ENCODE measurements around the gene GRM4.

Gene GRM4

GRCh38 chr6:34157236-34157830, 11.4 kb upstream of the GRM4 start:
- peak; percentile 34 for DNase-seq

GRCh38 chr6:34155471-34156300, 9.8 kb upstream of the GRM4 start:
- peak; percentile 42 for DNase-seq

- DNase-seq = peak; percentile 77
These were observed 9.0 kb upstream of the GRM4 start for GRCh38 chr6:34154668-34155447.

GRCh38 chr6:34152806-34153520, 7.1 kb upstream of the GRM4 start:
- DNase-seq = peak; percentile 39

- peak; percentile 40 for DNase-seq
These were observed 6.2 kb upstream of the GRM4 start for GRCh38 chr6:34152042-34152524.

- peak; percentile 67 for DNase-seq
These were observed 5.6 kb upstream of the GRM4 start for GRCh38 chr6:34151321-34152041.

GRCh38 chr6:34150766-34151165, 4.9 kb upstream of the GRM4 start:
- peak; percentile 44 for DNase-seq

- no peak for DNase-seq
These were observed 4.0 kb upstream of the GRM4 start for GRCh38 chr6:34149831-34150400.

GRCh38 chr6:34149452-34149810, 3.5 kb upstream of the GRM4 start:
- DNase-seq = peak; percentile 59

- no peak for DNase-seq
These were observed 3.0 kb upstream of the GRM4 start for GRCh38 chr6:34148631-34149451.

- peak; percentile 47 for DNase-seq
These were observed 2.2 kb upstream of the GRM4 start for GRCh38 chr6:34147906-34148630.

GRCh38 chr6:34146801-34147592, 1.1 kb upstream of the GRM4 start:
- DNase-seq = peak; percentile 35

- DNase-seq = peak; percentile 68
These were observed 496 bp downstream of the GRM4 start for GRCh38 chr6:34145161-34146020.

GRCh38 chr6:34144581-34145160, 1.2 kb downstream of the GRM4 start:
- no peak for DNase-seq

- peak; percentile 91 for DNase-seq
These were observed 1.9 kb downstream of the GRM4 start for GRCh38 chr6:34143884-34144580.

- no peak for DNase-seq
These were observed 2.5 kb downstream of the GRM4 start for GRCh38 chr6:34143196-34143883.
